Inflammatory macrophage treated with lipopolysaccharide for 4 hours (primary cell): ENCODE data around the gene RAB31.
"Not testable (repeated sequence)": the region's sequence is repeated elsewhere in the genome, so short reads cannot be mapped to it uniquely, and the experiment has no call there.

Source experiments
- DNase-seq: peaks from one replicate; pipeline ENCODE4 v3.0.0-alpha.2; 2020

The RAB31 gene

GRCh38 chr18:9764011-9764481, 55.9 kb downstream of the RAB31 start:
- no peak for DNase-seq

- no peak for DNase-seq
Measured at GRCh38 chr18:9765501-9765900, 57.4 kb downstream of the RAB31 start.

- peak; percentile 62 for DNase-seq
Measured at GRCh38 chr18:9766076-9766481, 58.0 kb downstream of the RAB31 start.

- DNase-seq = no peak
Measured at GRCh38 chr18:9766740-9767139, 58.6 kb downstream of the RAB31 start.

- DNase-seq = not testable (repeated sequence)
Measured at GRCh38 chr18:9768071-9768691, 60.1 kb downstream of the RAB31 start.

DNA sequence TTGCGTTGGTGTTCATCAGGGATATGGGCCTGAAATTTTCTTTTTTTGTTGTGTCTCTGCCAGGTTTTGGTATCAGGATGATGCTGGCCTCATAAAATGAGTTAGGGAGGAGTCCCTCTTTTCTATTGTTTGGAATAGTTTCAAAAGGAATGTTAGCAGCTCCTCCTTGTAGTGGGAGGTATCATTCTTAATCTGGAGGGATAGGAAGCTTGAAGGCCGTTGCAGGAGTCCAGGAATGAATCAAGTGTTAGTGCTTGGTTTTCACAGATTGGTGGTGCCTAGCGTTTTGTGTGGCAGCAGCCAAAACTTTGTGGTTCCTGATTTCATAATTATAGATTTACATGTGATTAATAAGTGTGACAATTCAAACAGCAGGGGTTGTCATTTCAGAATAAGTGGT, 62.0 kb downstream of the RAB31 start:
- peak; percentile 20 for DNase-seq

DNA sequence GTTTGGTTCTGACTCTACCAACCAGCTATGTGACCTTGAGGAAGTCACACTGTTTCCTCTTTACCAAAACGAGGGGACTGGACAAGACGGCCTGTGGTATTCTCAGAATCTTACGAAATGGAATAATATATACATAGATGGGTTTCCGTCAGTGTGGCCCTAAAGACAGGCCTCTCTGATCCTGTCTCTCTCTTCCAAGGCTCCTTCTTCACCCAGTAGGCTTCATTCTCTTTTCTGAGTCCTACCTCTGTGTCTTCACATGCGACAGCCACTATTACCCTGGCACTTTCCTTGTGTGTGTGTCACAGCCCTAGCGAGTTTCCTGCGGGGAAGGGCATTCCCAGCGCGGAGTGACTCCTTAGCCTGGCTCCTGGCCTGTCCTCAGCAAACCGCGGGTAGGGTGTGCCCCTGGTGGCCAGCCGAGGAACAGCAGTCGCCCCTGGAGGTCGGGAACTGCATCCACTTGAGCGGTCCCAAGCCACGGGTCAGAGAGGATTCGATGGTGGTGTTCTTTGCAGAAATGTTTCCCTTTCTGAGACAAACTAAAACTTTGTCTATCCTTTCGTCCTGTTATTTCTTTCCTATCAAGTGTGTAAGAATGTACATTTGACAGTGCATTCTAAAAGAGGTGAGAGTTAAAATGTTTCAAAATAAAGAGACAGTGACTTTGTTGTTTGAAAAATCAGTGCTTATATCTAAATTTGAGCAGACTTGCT, 63.3 kb downstream of the RAB31 start:
- peak; percentile 80 for DNase-seq

DNA sequence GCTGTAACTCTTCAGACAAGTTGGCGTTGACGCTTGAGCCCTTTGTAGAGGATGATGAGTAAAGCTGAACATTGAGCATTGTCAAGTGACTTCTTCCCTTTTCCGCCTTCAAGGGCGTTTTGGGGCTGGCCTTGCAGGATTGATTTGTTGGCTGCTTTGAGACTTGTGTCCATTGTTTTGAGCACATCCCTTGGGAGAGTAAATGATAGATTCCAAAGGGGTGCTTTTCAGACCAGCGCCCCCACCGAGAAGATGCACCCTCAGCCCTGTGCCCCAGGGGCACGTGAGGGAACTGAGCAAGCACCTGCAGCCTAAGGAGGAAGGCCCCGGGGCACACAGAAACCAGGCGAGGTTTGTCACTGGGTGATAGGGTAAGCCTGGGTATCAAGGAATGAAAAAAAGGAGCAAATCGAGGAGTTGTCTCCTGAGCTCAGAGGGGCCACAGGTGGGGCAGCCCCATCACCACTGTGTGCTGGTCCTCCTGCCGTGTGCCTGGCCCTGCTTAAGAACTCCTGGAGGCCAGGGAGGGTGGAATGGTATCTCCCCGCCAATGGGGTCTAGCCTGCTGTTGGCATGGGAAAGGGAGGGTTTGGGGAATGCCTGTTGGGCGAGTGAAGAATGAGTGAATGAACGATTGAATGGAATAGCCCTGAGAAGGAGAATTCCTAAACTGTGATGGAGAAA, 64.0 kb downstream of the RAB31 start:
- peak; percentile 84 for DNase-seq

GRCh38 chr18:9772847-9773677, 65.0 kb downstream of the RAB31 start:
- DNase-seq = no peak

DNA sequence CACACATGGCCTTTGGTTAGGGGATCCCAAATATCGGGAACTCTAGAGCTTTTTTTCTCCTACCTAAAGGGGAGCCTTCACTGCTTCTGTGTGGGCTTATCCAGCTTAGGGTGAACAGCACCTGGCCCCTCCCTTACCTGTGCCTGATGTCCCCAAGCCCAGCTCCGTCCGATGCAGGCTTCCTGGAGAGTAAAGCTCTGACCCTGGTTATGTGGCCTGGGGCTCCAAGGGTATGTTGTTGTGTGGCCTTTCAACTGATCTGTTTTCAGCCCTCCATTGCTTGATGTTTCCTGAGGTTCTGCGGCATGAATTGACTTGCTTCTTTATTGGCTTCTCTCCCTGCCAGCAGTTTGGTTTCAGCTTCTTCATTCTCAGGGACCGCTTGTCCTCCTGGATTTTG, 66.0 kb downstream of the RAB31 start:
- DNase-seq = no peak

- peak; percentile 91 for DNase-seq
Measured at GRCh38 chr18:9775178-9775577, 67.1 kb downstream of the RAB31 start.

- DNase-seq = peak; percentile 64
Measured at GRCh38 chr18:9779630-9780029, 71.5 kb downstream of the RAB31 start.

GRCh38 chr18:9782073-9782857, 74.2 kb downstream of the RAB31 start:
- peak; percentile 94 for DNase-seq

DNA sequence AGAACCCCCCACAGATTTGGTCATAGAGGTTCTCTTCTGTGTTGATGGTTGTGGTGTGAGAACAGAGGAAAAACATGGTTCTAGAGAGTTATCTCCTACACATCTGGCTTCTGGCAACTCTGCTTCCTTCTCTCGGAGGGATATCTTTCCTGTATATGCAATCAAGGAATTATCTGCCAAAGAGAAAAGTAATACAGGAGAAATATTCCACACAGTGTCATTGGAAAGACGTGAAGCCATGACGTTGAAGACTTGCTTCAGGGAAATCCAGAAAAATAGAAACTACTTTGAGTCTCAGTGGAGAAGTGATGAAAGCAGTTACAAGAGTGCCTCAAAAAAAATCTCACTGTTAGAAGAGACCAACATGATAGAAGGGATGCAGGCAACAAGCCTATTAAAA, 78.5 kb downstream of the RAB31 start:
- DNase-seq = no peak

DNA sequence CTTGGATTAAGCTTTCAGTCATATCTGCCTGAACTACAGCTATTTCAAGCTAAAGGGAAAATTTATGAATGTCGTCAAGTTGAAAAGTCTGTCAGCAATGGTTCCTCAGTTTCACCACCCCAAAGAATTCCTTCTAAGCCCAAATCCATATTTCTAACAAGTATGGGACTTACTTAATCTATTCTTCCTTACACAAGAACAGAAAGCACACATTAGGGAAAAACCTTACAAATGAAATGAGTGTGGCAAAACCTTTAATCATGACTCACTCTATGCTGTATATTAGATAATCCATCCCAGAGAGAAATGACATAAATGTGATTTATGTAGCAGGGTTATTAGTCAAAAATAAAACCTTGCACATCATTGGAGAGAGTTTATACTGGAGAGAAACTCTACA, 78.9 kb downstream of the RAB31 start:
- DNase-seq = peak; percentile 87

GRCh38 chr18:9787712-9788111, 79.6 kb downstream of the RAB31 start:
- peak; percentile 92 for DNase-seq

DNA sequence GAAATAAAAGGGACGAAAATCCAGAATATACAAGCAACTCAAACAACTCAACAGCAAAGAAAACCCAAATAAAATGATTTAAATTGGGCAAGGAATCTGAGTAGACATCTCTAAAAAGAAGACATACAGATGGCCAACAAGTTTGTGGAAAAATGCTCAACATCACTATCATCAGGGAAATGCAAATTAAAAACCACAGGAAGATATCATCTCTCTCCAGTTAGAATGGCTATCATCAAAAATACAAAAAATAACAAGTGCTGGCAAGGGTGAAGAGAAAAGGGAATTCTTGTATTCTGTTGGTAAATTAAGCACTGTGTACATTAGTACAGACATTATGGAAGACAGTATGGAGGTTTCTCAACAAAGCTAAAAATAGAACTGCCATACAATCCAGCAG, 80.0 kb downstream of the RAB31 start:
- DNase-seq = no peak

DNA sequence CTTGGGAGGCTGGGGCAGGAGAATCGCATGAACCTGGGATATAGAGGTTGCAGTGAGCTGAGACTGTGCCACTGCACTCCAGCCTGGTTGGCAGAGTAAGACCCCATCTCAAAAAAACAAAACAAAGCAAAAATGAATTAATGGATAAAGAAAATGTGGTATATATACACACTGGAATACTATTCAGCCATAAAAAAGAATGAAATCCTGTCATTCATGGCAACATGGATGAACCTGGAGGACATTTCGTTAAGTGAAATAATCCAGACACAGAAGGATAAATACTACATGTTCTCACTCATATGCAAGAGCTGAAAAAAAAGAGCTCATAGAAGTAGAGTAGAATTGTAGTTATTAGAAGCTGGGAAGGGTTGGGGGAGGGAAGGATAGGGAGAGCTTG, 80.8 kb downstream of the RAB31 start:
- DNase-seq = no peak

- DNase-seq = no peak
Measured at GRCh38 chr18:9790261-9790660, 82.2 kb downstream of the RAB31 start.

GRCh38 chr18:9791991-9792390, 83.9 kb downstream of the RAB31 start:
- peak; percentile 29 for DNase-seq

- peak; percentile 82 for DNase-seq
Measured at GRCh38 chr18:9792565-9793245, 84.6 kb downstream of the RAB31 start.

DNA sequence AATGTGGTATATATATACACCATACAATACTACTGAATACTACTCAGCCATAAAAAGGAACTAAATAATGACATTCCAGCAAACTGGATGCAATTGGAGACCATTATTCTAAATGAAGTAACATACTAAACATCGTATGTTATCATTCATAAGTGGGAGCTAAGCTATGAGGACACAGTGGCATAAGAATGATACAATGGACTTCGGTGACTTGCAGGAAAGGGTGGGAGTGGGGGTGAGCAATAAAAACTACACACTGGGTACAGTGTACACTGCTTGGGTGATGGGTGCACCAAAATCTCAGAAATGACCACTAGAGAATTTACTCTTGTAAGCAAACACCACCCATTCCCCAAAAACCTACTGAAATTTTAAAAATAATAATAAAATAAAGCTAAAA, 87.9 kb downstream of the RAB31 start:
- DNase-seq = peak; percentile 51
